ENCODE measurements around the gene CAMTA1. TPM values are rescaled to one million over a fixed set of nuclear protein-coding genes. Genes with fewer than 3 reads are reported as not detected.

The CAMTA1 gene
- total RNA-seq, 1 experiment from 2014 or later = 82.2 TPM

DNA sequence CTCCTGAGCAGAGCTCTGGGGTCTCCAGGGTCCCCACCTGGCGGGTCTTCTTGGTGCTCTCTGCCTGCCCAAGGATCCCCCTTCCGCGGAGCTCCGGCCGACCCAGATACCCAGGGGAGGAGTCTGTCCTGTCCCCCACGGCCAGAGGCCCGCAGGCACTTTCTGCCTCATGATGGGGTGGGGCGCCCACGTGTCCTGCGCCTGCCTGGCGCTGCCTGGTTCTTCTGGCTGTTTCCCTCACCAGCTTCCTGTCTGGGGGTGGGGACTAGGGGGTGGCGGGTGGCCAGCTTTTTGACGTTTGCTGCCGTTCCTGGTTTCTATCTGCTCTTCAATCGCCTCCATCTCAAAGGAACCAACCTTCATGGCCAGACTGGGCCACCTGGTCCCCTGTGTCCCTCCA is 672.6 kb downstream of the CAMTA1 start:
- Histone ChIP-seq H3K9me3 (ENCODE audit: control insufficient read depth, insufficient read depth, low read depth, low read length) (no peaks in the 10 kb centered on the region), H3K4me1 (ENCODE audit: control insufficient read depth, insufficient read depth, low read length) (no peaks in the 10 kb centered on the region), H3K36me3 (ENCODE audit: control insufficient read depth, insufficient read depth, low read length) (no peaks in the 10 kb centered on the region), H3K27ac (ENCODE audit: low read length) (no peak overlapping the region), H3K27me3 (ENCODE audit: control insufficient read depth, insufficient read depth, low read length) (no peaks in the 10 kb centered on the region), H3K4me3 (ENCODE audit: low read depth in 2 of 2, low read length in 2 of 2) (no peak overlapping the region)
- TF ChIP-seq TCF7L2 (IDR thresholded peaks at IDR 0.05; ENCODE audit: low read depth, low read length) = no peak
- no peak for TF ChIP-seq SIN3A (IDR thresholded peaks at IDR 0.05; ENCODE audit: borderline replicate concordance, insufficient read depth, low read depth, low read length)
- TF ChIP-seq, protein P1, sequence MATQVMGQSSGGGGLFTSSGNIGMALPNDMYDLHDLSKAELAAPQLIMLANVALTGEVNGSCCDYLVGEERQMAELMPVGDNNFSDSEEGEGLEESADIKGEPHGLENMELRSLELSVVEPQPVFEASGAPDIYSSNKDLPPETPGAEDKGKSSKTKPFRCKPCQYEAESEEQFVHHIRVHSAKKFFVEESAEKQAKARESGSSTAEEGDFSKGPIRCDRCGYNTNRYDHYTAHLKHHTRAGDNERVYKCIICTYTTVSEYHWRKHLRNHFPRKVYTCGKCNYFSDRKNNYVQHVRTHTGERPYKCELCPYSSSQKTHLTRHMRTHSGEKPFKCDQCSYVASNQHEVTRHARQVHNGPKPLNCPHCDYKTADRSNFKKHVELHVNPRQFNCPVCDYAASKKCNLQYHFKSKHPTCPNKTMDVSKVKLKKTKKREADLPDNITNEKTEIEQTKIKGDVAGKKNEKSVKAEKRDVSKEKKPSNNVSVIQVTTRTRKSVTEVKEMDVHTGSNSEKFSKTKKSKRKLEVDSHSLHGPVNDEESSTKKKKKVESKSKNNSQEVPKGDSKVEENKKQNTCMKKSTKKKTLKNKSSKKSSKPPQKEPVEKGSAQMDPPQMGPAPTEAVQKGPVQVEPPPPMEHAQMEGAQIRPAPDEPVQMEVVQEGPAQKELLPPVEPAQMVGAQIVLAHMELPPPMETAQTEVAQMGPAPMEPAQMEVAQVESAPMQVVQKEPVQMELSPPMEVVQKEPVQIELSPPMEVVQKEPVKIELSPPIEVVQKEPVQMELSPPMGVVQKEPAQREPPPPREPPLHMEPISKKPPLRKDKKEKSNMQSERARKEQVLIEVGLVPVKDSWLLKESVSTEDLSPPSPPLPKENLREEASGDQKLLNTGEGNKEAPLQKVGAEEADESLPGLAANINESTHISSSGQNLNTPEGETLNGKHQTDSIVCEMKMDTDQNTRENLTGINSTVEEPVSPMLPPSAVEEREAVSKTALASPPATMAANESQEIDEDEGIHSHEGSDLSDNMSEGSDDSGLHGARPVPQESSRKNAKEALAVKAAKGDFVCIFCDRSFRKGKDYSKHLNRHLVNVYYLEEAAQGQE (IDR thresholded peaks at IDR 0.05; ENCODE audit: insufficient read depth in 1 of 2, low read depth in 2 of 2, low read length in 1 of 2) = no peak
- TF ChIP-seq, protein P2, sequence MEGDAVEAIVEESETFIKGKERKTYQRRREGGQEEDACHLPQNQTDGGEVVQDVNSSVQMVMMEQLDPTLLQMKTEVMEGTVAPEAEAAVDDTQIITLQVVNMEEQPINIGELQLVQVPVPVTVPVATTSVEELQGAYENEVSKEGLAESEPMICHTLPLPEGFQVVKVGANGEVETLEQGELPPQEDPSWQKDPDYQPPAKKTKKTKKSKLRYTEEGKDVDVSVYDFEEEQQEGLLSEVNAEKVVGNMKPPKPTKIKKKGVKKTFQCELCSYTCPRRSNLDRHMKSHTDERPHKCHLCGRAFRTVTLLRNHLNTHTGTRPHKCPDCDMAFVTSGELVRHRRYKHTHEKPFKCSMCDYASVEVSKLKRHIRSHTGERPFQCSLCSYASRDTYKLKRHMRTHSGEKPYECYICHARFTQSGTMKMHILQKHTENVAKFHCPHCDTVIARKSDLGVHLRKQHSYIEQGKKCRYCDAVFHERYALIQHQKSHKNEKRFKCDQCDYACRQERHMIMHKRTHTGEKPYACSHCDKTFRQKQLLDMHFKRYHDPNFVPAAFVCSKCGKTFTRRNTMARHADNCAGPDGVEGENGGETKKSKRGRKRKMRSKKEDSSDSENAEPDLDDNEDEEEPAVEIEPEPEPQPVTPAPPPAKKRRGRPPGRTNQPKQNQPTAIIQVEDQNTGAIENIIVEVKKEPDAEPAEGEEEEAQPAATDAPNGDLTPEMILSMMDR (IDR thresholded peaks at IDR 0.05) = no peak
- TF ChIP-seq POLR2AphosphoS5 (IDR thresholded peaks at IDR 0.05; ENCODE audit: low read depth, low read length) = no peak
- CTCF ChIA-PET = interaction anchor here (0.6 kb wide), 1 partner anchor 414 kb away, joined by 3 read pairs; no protein-coding TSS in a partner anchor
- DNase-seq (ENCODE audit: low read depth, low spot score) (no peak), ATAC-seq (no peak)
- POLR2A ChIA-PET = no interaction called here
- intact Hi-C loops (cut with micrococcal nuclease; ENCODE audit: unreplicated experiment) = loop anchor here (10.0 kb wide), 1 partner anchor 187 kb away; no protein-coding TSS in a partner anchor
- in situ Hi-C loops (cut with HindIII; ENCODE audit: low pct_unique_long_range_greater_than_20kb, low sequenced_read_pairs) = no loop called here
- no TSS peak for BruUV-seq (replicated peaks)

DNA sequence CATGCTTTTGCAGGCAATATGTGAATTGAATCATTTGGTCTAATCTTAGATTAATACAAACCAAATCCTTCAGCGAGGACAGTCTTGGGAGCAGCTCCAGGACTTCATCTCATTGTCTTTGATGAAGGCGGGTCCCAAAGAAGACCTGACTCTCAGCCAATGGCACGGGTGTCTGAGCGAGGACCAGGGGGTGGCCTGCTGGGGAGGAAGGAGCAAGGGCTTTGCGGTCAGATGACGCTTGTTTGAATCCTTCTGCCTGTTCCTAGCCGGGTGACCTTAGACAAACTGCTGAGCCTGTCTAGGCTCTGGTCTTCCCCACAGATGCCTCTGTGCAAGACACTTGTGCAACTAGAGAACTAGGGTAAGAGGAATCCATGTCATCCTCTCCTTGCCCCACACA is 673.7 kb downstream of the CAMTA1 start:
- Histone ChIP-seq H3K27me3 (ENCODE audit: control insufficient read depth, insufficient read depth, low read length) (no peaks in the 10 kb centered on the region), H3K36me3 (ENCODE audit: control insufficient read depth, insufficient read depth, low read length) (no peaks in the 10 kb centered on the region), H3K4me3 (ENCODE audit: low read depth in 2 of 2, low read length in 2 of 2) (no peak overlapping the region), H3K4me1 (ENCODE audit: control insufficient read depth, insufficient read depth, low read length) (no peaks in the 10 kb centered on the region), H3K9me3 (ENCODE audit: control insufficient read depth, insufficient read depth, low read depth, low read length) (no peaks in the 10 kb centered on the region), H3K27ac (ENCODE audit: low read length) (no peak overlapping the region)
- intact Hi-C loops (cut with micrococcal nuclease; ENCODE audit: unreplicated experiment) (loop anchor here (10.0 kb wide), 1 partner anchor 186 kb away; no protein-coding TSS in a partner anchor), in situ Hi-C loops (cut with HindIII; ENCODE audit: low pct_unique_long_range_greater_than_20kb, low sequenced_read_pairs) (no loop called here)
- no TSS peak for BruUV-seq (replicated peaks)
- TF ChIP-seq TCF7L2 (IDR thresholded peaks at IDR 0.05; ENCODE audit: low read depth, low read length) (no peak), POLR2AphosphoS5 (IDR thresholded peaks at IDR 0.05; ENCODE audit: low read depth, low read length) (no peak), SIN3A (IDR thresholded peaks at IDR 0.05; ENCODE audit: borderline replicate concordance, insufficient read depth, low read depth, low read length) (no peak)
- TF ChIP-seq, protein P2 (IDR thresholded peaks at IDR 0.05) = no peak
- TF ChIP-seq, protein P1 (IDR thresholded peaks at IDR 0.05; ENCODE audit: insufficient read depth in 1 of 2, low read depth in 2 of 2, low read length in 1 of 2) = no peak
- ATAC-seq = no peak
- no peak for DNase-seq (ENCODE audit: low read depth, low spot score)
- ChIA-PET POLR2A (no interaction called here), CTCF (no interaction called here)
